Kidney glomerular epithelial cell (primary cell): Measurements from ENCODE around the gene MTERF1.
"Not testable (repeated sequence)": the region's sequence is repeated elsewhere in the genome, so short reads cannot be mapped to it uniquely, and the experiment has no call there.

Experiments used
- DNase-seq: peaks from one replicate; lab custom pipeline; 2025; lab: John Stamatoyannopoulos, UW

The MTERF1 gene

DNA sequence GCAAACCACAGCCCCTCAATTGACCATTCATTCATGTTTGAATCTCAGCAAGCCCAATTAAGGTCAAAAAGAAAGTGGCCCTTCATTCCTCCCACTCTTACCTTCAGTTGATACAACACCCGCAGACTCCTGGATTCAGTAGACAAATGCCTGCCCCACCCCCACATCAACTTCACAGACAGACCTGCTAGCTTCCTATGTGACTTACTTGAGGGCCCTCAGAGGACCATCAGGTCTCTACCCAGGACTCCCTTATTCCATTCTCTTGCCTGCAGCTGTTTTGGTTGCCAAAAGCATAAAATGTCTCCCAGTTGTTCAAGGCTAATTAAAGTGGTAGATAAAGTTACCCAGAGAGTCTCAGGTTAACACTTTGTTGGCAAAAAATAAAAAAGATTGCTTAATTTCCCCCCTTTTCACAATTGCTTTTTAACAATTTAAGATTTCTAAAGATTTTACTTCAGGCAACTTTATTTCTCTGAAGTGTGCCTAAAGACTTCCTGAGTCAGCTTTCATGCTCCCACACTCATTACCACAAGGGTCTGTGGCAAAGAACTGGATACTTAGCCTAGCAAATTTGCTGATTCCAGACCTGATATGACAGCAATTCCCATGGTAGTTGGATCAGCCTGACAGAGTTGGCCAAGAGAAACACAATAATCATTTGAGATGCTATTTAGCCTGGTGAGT is 3.3 kb upstream of the MTERF1 start:
- DNase-seq: no peak

DNA sequence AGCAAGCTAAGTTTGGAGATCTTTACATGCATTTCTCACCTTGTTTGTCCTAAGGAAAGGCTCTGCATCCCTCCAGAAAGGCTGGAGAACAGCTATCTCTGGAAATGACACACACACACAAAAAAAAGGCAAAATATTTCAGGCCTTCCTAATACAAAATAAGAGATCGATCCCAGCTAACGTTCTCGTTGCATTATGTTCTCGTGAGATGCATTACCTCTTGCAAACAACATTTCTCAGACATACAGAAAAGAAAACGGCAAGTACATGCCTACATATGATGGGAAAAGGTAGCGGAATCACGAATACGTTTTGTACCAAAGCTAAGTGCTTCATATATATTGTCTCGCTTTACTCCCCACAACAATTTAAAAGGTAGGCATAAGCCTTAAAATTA is 488 bp downstream of the MTERF1 start:
- DNase-seq: peak; percentile 25

DNA sequence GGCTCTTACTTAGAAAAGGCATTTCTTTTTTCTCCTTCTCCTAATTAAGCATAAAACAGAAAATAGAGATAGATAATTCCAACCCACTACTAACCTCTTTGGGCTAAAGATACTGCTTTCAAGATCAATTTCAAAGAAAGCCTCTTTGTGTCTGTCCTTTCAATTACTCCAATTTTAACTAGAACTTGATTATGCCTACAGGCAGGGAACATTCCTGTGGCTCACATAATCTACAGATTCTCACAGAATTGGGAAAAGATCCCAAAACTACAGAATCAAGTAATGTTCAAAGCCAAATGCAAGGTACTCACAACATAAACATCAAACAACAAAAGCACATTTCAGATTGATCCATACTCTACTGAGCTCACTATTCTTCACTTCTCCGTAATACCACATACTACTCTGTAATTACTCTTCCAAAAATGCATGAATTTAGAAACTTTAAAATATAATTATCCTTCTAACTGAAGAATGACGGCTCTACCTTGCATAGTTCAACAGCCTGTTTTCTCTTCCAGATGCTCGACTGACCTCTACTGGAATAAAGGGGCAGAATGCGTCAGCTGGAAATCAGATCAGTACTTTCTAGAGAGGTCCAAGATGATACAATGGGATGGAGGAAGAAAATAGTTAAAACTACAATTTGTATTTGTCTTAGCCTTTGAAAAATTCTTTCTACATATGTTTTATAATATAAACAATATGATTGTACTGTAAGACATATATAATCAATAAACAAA is 3.9 kb downstream of the MTERF1 start:
- DNase-seq: no peak

DNA sequence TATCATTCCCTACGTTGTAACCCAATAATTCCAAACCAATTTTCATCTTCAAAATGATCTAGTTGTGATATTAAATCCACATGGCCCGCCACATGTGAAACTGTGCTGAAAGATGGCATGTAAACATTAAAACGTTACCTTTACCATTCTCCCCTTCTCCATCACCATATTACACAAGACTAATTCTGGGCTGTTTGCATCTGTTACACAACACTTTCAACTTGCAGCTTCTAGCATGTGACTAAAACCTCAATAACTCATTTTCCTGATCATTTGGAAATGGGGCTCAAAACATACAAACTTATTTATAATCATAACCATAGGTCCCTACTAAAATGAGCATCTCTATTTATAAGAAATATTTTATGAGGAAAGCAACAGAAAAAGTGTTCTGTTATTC is 4.7 kb downstream of the MTERF1 start:
- DNase-seq: no peak

DNA sequence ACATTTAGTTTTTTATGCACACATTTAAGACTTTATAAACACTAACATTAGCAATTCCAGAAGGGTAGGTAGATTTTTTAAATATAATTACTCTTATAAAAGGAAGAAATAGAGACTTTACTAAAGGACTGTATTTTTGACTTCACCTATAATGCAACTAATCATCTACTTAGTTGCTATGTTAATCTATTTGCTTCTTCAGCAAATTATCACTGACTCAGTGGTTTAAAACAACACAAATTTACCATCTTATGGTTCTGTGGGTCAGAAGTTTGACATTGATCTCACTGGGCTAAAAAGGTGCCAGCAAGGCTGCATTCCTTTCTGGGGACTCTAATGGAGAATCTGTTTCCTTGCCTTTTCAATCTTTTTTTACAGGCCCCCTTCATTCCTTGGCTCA is 7.6 kb downstream of the MTERF1 start:
- no peak for DNase-seq

DNA sequence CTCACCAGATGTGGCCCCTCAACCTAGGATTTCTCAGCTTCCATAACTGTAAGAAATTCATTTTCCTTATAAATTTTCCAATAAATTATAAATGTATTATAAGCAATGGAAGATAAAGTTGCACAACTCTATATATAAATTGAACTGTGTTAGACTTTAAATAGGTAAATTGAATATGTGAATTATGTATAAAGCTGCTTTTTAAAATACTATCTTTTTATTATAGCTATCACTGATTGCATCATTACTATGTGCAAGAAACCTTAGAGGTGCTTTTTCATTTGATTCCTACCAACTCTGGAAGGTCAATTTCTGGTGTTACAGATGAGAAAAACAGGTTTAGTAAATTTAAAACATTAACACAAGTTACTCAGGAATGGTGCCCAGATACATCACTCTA is 8.4 kb downstream of the MTERF1 start:
- no peak for DNase-seq

DNA sequence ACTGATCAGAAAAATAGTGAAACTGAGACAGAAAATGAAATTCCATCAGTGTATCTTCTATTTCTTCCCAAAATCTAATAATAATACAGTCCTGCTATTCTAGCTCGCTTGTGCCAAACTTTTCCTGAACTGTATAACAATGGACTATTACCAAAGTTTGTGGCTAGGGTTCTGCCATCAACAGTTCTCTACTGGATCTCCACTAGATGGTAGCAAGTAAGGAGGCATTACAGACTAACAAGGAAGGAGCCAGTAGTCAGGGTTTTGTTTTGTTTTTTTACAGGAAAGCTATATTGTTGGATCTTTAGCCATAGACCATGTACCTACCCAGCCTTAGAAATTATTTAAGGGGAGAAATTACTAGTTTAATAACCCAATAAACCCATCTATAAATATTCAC is 10.8 kb downstream of the MTERF1 start:
- no peak for DNase-seq

DNA sequence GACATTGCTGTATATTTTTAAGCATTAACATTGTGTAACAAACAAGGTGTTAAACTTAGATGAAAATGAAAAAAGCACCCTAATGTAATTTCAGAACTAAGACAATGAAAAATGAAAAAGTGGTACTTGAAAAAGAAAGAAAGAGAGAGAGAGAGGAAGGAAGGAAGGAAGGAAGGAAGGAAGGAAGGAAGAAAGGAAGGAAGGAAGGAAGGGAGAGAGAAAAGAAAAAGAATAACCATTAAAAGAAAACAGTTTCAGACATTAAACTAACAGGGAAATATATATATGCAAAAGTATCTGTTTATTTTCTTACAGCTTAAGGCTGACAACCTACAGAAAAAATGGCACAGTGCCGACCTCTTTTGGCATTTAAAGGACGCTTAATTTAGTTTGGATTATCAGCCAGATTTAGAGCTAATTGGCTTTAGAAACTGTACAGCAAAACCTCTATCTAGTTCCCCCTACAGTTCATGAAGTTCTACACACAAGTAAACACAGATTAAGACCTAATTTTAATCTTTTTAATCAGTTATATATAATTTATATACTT is 13.8 kb downstream of the MTERF1 start:
- no peak for DNase-seq

DNA sequence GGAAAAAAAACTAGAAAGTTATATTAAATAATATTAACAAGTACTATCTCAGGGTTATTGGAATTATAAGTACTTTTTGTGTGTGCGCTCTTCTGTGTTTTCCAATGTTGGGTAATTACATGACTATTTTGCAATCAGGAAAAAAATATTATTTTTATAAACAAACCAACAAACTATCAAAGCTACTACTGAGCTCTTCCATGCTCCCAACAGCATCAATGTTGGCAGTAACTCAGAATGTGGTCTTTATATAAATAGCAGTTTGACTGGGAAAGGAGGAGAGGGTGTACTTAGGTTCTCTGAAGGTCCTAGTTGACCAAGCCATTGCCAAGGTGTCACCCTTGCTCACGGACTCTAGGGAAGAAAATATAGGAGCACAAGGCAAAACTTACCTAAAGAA is 15.0 kb downstream of the MTERF1 start:
- DNase-seq: no peak

DNA sequence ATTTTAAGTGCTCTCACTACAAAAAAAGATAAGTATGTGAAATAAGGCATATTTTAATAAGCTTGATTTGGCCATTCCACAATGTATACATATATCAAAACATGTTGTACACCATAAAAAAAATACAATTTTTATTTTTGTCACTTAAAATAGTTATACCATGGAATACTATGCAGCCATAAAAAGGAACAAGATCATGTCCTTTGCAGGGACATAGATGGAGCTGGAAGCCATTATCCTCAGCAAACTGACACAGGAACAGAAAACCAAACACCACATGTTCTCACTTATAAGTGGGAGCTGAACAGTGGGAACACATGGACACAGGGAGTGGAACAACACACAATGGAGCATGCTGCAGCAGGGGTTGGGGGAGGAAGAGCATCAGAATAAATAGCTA is 15.9 kb downstream of the MTERF1 start:
- not testable (repeated sequence) for DNase-seq

DNA sequence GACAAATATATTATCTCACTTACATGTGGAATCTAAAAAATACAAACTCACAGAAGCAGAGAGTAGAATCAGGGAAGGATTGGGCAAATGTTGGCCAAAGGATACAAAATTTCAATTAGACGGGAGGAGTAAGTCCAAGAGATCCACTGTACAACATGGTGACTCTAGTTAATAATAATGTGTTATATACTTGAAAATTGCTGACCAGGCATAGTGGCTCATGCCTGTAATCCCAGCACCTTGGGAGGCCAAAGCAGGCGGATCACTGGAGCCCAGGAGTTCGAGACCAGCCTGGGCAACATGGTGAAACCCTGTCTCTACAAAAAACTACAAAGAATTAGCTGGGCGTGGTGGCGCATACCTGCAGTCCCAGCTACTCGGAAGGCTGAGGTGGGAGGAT is 16.4 kb downstream of the MTERF1 start:
- DNase-seq: no peak

DNA sequence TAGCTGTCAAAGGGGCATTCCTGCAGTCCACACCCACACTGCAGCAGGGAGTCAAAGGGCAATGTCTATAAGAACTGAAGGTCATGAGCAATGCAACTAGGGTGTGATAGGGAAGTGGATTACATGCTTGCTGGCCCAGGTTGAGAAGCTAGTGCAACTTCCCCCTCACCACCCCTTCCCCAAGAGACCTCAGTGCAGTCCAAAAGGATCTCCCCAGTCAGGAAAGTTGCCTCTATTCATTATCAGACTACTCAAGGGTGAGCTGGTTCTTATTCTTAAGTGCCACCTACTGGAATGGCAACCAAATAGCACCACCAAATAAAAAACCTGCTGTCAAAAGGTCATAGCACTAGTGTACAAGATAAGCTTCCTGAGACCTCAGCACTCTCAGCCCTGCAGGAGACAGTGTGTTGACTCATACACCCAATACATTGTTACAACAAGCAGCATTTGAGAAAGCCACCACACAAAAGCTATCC is 28.2 kb downstream of the MTERF1 start:
- no peak for DNase-seq

DNA sequence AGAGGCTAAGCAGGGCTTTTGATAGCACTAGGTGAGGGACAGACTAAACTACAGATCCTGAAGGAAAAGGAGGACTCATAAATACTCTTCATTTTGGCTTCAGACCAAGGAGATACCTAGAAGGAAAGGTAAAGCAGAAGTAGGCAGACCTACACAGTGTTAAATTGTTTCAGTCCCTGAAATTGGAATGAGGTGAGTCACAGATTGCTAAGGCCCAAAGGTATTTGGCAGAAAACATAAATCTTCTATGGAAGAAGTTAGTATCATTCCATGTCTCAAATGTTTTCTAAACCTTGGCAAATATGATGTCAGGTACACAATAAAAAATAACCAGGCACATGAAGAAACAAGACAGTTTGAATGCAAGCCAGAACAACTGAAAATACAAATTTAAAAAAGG is 30.0 kb downstream of the MTERF1 start:
- DNase-seq: peak; percentile 80

DNA sequence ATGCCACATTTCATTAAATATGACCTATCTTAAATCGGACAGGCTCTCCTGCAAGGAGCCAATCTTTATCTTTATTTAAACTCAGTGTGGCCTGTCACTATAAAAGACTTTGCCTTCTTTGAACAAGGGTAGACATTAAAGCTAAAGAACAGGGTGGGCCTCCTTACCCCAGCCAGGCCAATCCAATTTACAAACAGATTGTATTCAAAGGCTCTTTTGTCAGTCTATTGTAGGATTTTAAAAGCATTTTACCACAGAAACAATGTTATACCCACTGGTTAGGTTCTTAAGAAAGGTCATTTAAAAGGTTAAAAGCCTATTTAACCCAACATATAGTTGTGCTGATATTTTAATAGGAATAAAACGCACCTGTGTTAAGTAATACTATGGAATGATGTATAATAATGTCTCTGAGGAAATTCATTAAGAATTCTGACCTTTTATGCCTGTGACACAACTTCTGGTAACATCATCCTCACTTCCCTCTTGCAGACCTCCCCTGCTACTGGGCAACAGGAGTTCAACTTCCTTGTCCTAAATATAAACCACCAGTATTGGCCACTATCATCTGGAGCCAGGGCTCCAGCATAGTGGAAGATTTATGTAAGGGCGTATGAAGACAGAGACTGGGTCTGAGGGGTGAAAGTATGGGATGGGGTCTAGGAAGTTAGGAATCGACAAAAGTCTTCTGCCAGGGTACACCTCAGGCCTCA is 32.5 kb downstream of the MTERF1 start:
- no peak for DNase-seq

DNA sequence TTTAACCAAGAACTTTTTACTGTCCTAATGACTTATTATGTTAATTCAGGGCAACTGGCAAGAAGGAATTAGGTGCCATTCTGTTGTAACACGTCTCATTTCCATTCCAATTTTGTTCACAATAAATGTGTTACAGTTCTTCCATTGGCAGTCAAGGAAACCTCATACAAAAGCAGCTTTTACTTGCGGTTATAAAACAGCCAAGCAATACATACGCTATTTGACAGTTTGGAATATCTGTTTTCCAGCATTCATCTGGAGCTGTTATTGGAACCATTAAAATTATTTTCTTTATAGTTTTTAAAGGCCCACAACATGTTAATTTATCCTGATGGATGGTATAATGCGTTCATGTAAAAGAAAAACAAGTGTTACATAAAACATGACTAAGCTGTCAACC is 33.3 kb downstream of the MTERF1 start:
- DNase-seq: no peak

DNA sequence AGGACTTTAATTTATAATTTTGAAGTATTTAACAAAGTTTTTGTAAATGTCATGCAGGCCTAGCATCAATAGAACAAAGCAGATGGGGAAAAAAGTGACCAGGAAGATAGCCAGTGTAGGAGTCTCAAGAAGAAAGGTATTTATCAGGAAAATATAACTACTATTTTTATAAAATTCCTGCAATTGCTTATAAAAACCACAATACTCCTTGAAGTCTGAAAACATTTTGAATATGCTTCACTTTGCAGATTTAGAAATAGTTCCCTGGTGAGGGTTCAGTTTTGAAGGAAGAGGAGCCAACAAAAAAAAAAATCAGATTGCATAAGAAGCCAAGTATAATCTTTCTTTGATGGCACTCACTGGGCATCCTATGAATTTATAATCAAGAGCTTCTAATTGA is 34.1 kb downstream of the MTERF1 start:
- no peak for DNase-seq

DNA sequence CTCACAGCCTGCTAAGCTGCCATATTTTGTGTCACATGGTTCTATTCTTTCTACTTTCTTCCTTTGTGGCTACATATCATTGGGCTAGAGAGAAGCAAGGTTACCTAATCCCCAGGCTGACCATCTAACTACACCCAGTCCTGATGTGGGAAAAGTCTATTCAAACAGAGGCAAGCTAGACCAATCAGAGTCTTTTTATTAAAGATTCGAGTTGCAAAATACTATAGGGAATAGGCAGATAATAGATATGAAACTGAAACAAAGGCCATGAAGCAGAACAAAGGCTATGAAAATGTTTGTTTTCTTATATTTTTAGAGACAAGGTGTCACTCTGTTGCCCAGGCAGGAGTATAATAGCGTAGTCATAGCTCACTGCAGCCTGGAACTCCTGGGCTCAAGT is 36.7 kb downstream of the MTERF1 start:
- no peak for DNase-seq

DNA sequence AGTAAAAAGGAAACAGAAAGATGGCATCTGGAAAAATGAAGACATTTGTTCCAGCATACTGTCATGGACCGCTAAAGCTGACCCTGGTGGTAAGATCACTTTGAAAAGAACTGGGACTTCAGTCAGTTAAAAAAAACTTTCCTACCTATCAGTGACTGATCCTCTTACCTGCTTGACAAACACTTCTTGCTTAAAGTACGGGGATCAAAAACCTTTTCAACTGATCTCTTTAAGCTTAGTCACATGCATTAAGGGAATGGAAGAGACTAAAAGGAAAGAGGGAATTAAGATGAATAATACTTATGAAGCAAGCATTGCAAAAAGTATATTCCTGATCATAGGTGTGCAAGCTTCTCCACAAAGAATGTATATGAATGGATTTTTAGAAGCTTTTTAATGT is 42.1 kb downstream of the MTERF1 start:
- no peak for DNase-seq

DNA sequence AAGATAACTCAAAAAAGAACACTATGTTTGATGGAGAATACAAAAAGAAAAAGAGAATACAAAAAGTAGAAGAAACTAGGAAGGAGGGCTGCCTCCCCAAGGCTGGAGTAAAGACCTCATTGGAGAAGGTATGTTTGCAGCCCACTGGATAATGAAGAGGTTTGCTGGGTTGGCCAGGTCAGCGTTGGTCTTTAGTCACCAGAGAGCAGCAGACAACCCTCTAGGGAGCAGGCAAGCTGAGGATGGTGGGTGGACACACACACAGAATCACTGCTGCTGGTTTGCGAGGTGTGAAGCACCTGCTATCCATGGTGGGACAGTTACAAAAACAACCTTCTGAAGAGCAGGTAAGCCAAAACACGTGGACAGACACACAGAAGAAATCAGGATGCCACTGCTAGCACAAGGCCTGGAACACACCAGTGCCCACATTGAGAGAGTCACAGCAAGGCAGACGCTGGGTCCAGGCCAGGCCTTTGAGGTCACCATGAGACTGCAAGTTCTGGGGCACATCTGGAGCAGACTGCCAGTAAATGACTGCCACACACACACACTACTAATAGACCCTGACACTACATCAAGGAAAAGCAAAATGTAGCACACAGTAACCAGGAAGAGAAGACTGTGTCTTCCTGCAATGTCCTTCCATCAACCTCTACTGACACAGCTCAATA is 43.0 kb downstream of the MTERF1 start:
- DNase-seq: no peak

DNA sequence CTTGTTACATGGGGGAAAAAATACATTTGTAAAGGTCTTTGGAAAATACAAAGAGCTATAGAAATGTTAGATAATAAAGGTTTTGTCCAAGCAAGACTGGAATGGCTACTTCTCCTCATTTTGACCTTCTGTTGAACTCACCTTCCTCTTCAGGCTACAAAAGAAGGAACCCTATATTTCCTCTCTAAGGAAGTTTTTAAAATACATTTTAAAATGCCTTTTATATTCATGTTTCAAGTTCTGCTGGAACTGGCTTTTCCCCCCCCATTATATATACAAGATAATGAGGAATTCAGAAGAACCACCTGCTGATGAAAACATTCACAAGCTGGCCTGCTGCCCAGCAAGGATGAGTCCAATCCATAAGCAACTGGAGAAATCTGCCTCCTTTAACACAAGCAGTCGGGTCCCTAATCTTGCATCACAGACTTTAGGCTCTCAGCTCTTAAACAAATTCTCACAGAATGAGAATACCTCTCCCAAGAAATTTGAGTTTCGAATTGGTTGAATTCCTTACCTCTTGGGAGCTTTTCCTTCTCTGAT is 44.6 kb downstream of the MTERF1 start:
- no peak for DNase-seq

DNA sequence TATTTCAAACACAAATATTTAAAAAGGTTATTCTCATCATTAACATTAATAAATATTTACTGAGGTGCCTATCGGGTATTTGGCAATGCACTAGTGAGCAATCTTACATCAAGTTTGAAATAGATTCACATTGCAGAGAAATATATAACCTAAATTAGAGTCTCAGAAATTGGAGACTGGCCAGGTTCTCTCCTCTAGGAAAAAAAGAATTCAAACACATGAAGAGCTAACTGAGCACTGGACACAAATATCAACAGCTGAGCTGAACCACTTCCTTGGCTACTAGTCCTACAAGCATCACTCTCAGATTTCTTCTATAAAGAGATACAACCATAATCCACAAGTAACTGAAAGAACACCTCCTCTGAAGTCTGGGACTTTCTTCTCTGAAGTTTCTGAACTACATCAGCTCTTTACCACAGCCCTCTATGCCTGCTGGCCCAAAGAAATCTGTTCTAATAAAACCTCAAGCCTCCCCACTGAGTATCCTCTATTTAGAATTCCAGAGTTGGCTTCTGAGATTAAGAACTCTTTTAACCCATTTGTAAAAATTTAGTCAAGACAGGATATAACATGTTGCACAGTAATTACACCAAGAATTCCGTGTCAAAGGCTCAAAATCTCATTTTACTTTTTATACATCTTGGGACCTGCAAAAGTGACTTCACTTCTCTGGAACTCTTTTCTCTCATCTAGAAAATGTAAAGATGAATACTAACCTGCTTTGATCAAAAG is 45.2 kb downstream of the MTERF1 start:
- no peak for DNase-seq
